Pancreas (tissue), 10 donors: ENCODE measurements around the gene SRPK2. TPM values are rescaled to one million over a fixed set of nuclear protein-coding genes. Genes with fewer than 3 reads are reported as not detected.

ENCODE experiments used
- ATAC-seq, 4 donors: fragments of 200-7000 bp; cut with Tn5 transposase; one replicate each; pipeline versions ENCODE4 v1.8.0 to v1.9.1; 2020; ENCODE audit warnings: mild to moderate bottlenecking in 4 of 4, moderate library complexity in 4 of 4
- DNase-seq, 6 donors: peaks; one replicate each; pipeline ENCODE4 v3.0.0-alpha.2; 2020
- FAIRE-seq: peaks from 2 replicates; lab custom pipeline; 2012; peaks lifted over from hg19 to GRCh38; lab: Jason Lieb, UNC
- H3K27ac ChIP-seq, 4 donors: fragments of 200-600 bp; sonication (generic); 1 replicate in 3 of 4; 2 replicates in 1 of 4; pipeline versions ENCODE4 v1.5.0 to v1.8.0; 2020
- H3K27me3 ChIP-seq, 4 donors: fragments of 200-600 bp; one replicate each; pipeline ENCODE4 v1.8.0; 2021
- H3K36me3 ChIP-seq, 3 donors: fragments of 200-600 bp; sonication (generic) in 1 of 3; one replicate each; pipeline versions ENCODE4 v1.5.0 to v1.8.0; 2020 to 2021
- H3K4me1 ChIP-seq, 3 donors: fragments of 200-600 bp; one replicate each; pipeline ENCODE4 v1.8.0; 2021
- H3K4me3 ChIP-seq, 4 donors: fragments of 200-600 bp; sonication (generic) in 2 of 4; one replicate each; pipeline versions ENCODE4 v1.5.0 to v1.8.0; 2020 to 2021
- H3K9me3 ChIP-seq, 4 donors: fragments of 200-600 bp; one replicate each; pipeline ENCODE4 v1.8.0; 2021
- WGBS, 2 donors: extraction: QIAGEN DNeasy Blood & Tissue Kit; methylation state at CpG; one replicate each; pipeline ENCODE4 v1.1.7; 2013; 5-methylcytosine and 5-hydroxymethylcytosine counted together
- intact Hi-C, 3 donors: fragments of 100-400 bp; cut with DNase I; formaldehyde crosslinking; loops; one replicate each; pipeline versions ENCODE4 v1.11.1 to v1.14.2; 2022
- polyA plus RNA-seq, 2 donors: library from polyadenylated mRNA; stranded (reverse); fragments of 200-250 nt; gene quantifications; one replicate each; pipeline ENCODE4 v1.2.3, GENCODE V29; 2013
- total RNA-seq, 6 donors: library from RNA; stranded (reverse); fragmentation: NEBNext Ultra II Directional in 4 of 6; extraction: Animal tissue kit (Norgen Biotek cat#: 25700) in 4 of 6; gene quantifications; one replicate each; pipeline versions ENCODE4 v1.2.1 to v1.2.4, GENCODE V29; 2021 to 2023
- TF ChIP-seq, protein P1 (sequence below), 4 donors: fragments of 200-600 bp; sonication (generic) in 3 of 4; IDR thresholded peaks; one replicate each; pipeline versions ENCODE4 v1.5.0 to v1.8.0; 2021; ENCODE audit warnings: antibody characterized with exemption in 4 of 4
- donor health status: healthy with polysubstance abuse.
- donor health status: DM: no; HTN: no; CAD: no; lungs with moderate emphysema.
- donor health status: DM: no; HTN: no; CAD: no.
- donor health status: control.
- donor health status: control.
- donor health status: Bipolar disorder and iron deficiency.
- donor health status: DM: yes; HTN: yes; CAD: no.
- donor health status: DM: no; HTN: no; CAD: no.
- donor health status: DM: no; HTN: no; CAD: no.
- donor health status: DM: yes; HTN: yes; CAD: no.

The SRPK2 gene
- total and polyA plus RNA-seq, 8 donors, result 6.5 to 27.4 (median 16.4) TPM

DNA sequence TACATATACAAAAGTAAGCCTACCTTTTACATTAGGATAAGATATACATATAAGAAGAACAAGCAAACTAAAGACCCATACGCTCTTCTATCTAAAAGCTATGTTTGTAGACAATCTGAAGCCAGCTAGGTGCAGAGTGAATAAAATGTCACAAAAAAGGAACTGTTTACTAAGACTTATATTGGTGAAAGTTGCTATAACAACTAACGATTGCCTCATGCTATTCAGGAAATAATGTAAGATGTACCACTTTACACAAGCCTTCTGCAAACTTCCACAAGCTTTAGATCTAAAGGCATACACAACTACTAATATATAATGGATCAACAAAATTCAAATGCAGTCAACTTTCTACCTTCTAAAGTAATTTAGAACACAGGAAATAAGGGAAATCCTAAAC lies 175.1 kb downstream of the SRPK2 start:
- Histone ChIP-seq H3K9me3 (no peaks in the 10 kb centered on the region), H3K36me3 (no peaks in the 10 kb centered on the region), H3K27me3 (no peaks in the 10 kb centered on the region), H3K4me1 (peaks cover 0 to 15% (median 7%) of the 10 kb centered on the region in 3 donors), H3K4me3 (no peak overlapping the region), H3K27ac (no peak overlapping the region)
- 72 to 76% methylated on average over 2 of the region's 2 CpGs for WGBS, 2 donors
- ATAC-seq (peak in 1 of 4 donors; percentile 18), FAIRE-seq (no peak), DNase-seq (no peak)
- TF ChIP-seq, protein P1, sequence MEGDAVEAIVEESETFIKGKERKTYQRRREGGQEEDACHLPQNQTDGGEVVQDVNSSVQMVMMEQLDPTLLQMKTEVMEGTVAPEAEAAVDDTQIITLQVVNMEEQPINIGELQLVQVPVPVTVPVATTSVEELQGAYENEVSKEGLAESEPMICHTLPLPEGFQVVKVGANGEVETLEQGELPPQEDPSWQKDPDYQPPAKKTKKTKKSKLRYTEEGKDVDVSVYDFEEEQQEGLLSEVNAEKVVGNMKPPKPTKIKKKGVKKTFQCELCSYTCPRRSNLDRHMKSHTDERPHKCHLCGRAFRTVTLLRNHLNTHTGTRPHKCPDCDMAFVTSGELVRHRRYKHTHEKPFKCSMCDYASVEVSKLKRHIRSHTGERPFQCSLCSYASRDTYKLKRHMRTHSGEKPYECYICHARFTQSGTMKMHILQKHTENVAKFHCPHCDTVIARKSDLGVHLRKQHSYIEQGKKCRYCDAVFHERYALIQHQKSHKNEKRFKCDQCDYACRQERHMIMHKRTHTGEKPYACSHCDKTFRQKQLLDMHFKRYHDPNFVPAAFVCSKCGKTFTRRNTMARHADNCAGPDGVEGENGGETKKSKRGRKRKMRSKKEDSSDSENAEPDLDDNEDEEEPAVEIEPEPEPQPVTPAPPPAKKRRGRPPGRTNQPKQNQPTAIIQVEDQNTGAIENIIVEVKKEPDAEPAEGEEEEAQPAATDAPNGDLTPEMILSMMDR (IDR thresholded peaks at IDR 0.05), result no peak
- intact Hi-C loops, result no loop called here

DNA sequence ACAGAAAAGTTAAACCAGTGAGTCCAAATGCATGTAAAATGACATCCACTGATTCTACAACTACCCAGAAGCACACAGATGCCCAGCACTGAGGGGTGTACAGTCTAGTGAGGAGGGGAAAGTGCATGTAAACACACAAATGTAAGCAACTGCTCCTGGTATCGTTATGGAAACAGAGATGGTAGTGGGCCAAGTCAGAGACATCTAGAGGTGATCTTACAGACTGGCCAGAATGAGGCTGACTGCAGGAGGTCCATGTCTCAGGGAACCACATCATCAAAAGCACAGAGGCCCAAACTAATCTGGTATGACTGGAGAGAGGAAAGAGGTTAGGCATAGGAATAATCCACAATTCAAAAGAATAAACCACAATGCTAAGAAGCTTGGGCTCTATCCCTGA lies 176.5 kb downstream of the SRPK2 start:
- Histone ChIP-seq H3K4me1 (peaks cover 0 to 15% (median 7%) of the 10 kb centered on the region in 3 donors), H3K27me3 (no peaks in the 10 kb centered on the region), H3K36me3 (no peaks in the 10 kb centered on the region), H3K9me3 (no peaks in the 10 kb centered on the region), H3K27ac (no peak overlapping the region), H3K4me3 (no peak overlapping the region)
- no peak for ATAC-seq
- TF ChIP-seq, protein P1 (IDR thresholded peaks at IDR 0.05), result no peak
- intact Hi-C loops, result no loop called here
- 55 to 71% methylated on average over 1 of the region's 1 CpG for WGBS, 2 donors
- no peak for DNase-seq
- FAIRE-seq, result no peak

DNA sequence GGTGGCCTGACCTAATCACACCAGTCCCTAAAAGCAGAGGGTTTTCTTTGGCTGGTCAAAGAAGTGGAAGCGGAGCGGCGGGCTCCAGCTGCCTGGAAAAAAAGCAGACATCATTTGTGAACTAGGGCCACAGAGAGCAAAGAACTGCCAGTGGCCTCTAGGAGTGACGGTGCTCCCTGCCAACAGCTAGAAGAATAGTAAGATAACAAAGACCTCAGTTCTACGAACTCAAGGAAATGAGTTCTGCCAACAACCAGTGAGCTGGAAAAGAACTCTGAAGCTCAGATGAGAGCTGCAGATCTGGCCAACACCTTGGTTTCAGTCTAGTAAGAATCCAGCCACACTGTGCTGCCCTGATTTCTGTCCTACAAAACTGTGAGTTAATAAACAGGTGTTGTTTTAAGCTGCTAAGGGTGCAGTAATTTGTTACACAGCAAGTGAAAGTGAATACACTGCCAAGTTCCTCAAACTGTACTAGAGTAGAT lies 178.0 kb downstream of the SRPK2 start:
- no peak for FAIRE-seq
- peak; percentile 85 to 93 (median 89) for ATAC-seq
- no peaks in the 10 kb centered on the region for H3K36me3 ChIP-seq
- WGBS, 2 donors, result 32 to 33% methylated on average over 5 of the region's 5 CpGs
- peaks cover 0 to 15% (median 7%) of the 10 kb centered on the region in 3 donors for H3K4me1 ChIP-seq
- H3K4me3 ChIP-seq, result no peak overlapping the region
- H3K9me3 ChIP-seq, result no peaks in the 10 kb centered on the region
- DNase-seq, result peak in 3 of 6 donors; percentile 29 to 43 (median 29)
- H3K27me3 ChIP-seq, result no peaks in the 10 kb centered on the region
- intact Hi-C loops, result no loop called here
- TF ChIP-seq, protein P1 (IDR thresholded peaks at IDR 0.05), result no peak
- peak overlapping the region in 3 of 4 donors; percentile 35 to 60 (median 49) for H3K27ac ChIP-seq

DNA sequence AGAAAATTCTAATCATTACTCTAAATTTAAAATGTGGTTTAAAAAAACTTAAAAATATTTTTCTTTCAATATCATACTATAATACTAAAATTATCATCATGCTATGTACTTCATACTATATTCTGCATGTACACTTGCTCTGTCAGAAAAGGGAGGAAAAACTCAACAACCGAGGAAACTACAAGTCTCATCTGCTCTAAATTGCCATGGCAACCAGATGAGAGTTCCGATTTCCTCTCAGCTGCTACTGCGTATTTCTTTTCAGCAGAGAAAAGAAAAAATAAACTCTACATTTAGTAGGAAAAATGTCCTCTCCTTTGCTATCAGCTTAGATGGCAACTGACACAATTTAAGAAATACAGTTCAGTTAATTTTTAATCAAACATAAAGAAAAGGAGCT lies 178.9 kb downstream of the SRPK2 start:
- H3K4me1 ChIP-seq, result peaks cover 0 to 15% (median 7%) of the 10 kb centered on the region in 3 donors
- H3K36me3 ChIP-seq, result no peaks in the 10 kb centered on the region
- intact Hi-C loops, result no loop called here
- 54 to 62% methylated on average over 3 of the region's 3 CpGs for WGBS, 2 donors
- TF ChIP-seq, protein P1 (IDR thresholded peaks at IDR 0.05), result no peak
- no peaks in the 10 kb centered on the region for H3K9me3 ChIP-seq
- no peaks in the 10 kb centered on the region for H3K27me3 ChIP-seq
- DNase-seq, result no peak
- no peak for FAIRE-seq
- ATAC-seq, result no peak
- H3K4me3 ChIP-seq, result no peak overlapping the region
- H3K27ac ChIP-seq, result peak overlapping the region in 1 of 4 donors; percentile 60

DNA sequence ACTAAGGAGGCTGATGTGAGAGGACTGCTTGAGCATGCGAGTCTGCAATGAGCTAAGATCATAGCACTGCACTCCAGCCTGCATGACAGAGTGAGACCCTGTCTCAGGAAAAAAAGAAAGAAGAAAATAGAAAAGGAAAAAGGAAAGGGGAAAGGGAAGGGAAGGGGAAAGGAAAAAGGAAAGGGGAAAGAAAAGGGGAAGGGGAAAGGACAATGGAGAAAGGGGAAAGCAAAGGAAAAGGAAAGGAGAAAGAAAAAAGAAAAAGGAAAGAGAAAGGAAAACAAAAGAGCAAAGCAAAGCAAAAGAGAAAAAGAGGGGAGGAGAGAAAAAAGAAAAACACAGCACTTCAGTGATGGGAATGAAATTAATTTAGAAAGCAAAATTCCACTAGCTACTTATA lies 179.3 kb downstream of the SRPK2 start:
- FAIRE-seq (no peak), DNase-seq (no peak), ATAC-seq (no peak)
- Histone ChIP-seq H3K4me3 (no peak overlapping the region), H3K27ac (no peak overlapping the region), H3K4me1 (peaks cover 0 to 15% (median 7%) of the 10 kb centered on the region in 3 donors), H3K36me3 (no peaks in the 10 kb centered on the region), H3K9me3 (no peaks in the 10 kb centered on the region), H3K27me3 (no peaks in the 10 kb centered on the region)
- TF ChIP-seq, protein P1 (IDR thresholded peaks at IDR 0.05), result no peak
- intact Hi-C loops, result no loop called here
- 93 to 94% methylated on average over 1 of the region's 1 CpG for WGBS, 2 donors
